Pancreas (tissue), 10 donors: ENCODE measurements around the gene PRR16. TPM values are rescaled to one million over a fixed set of nuclear protein-coding genes. Genes with fewer than 3 reads are reported as not detected.

Experiments used
- ATAC-seq, 4 donors: fragments of 200-7000 bp; cut with Tn5 transposase; one replicate each; pipeline versions ENCODE4 v1.8.0 to v1.9.1; 2020; ENCODE audit warnings: mild to moderate bottlenecking in 4 of 4, moderate library complexity in 4 of 4
- DNase-seq, 6 donors: peaks; one replicate each; pipeline ENCODE4 v3.0.0-alpha.2; 2020
- FAIRE-seq: peaks from 2 replicates; lab custom pipeline; 2012; peaks lifted over from hg19 to GRCh38; lab: Jason Lieb, UNC
- H3K27ac ChIP-seq, 4 donors: fragments of 200-600 bp; sonication (generic); 1 replicate in 3 of 4; 2 replicates in 1 of 4; pipeline versions ENCODE4 v1.5.0 to v1.8.0; 2020
- H3K27me3 ChIP-seq, 4 donors: fragments of 200-600 bp; one replicate each; pipeline ENCODE4 v1.8.0; 2021
- H3K36me3 ChIP-seq, 3 donors: fragments of 200-600 bp; sonication (generic) in 1 of 3; one replicate each; pipeline versions ENCODE4 v1.5.0 to v1.8.0; 2020 to 2021
- H3K4me1 ChIP-seq, 3 donors: fragments of 200-600 bp; one replicate each; pipeline ENCODE4 v1.8.0; 2021
- H3K4me3 ChIP-seq, 4 donors: fragments of 200-600 bp; sonication (generic) in 2 of 4; one replicate each; pipeline versions ENCODE4 v1.5.0 to v1.8.0; 2020 to 2021
- H3K9me3 ChIP-seq, 4 donors: fragments of 200-600 bp; one replicate each; pipeline ENCODE4 v1.8.0; 2021
- WGBS, 2 donors: extraction: QIAGEN DNeasy Blood & Tissue Kit; methylation state at CpG; one replicate each; pipeline ENCODE4 v1.1.7; 2013; 5-methylcytosine and 5-hydroxymethylcytosine counted together
- intact Hi-C, 3 donors: fragments of 100-400 bp; cut with DNase I; formaldehyde crosslinking; loops; one replicate each; pipeline versions ENCODE4 v1.11.1 to v1.14.2; 2022
- polyA plus RNA-seq, 2 donors: library from polyadenylated mRNA; stranded (reverse); fragments of 200-250 nt; gene quantifications; one replicate each; pipeline ENCODE4 v1.2.3, GENCODE V29; 2013
- total RNA-seq, 6 donors: library from RNA; stranded (reverse); fragmentation: NEBNext Ultra II Directional in 4 of 6; extraction: Animal tissue kit (Norgen Biotek cat#: 25700) in 4 of 6; gene quantifications; one replicate each; pipeline versions ENCODE4 v1.2.1 to v1.2.4, GENCODE V29; 2021 to 2023
- TF ChIP-seq, protein P1 (sequence below), 4 donors: fragments of 200-600 bp; sonication (generic) in 3 of 4; IDR thresholded peaks; one replicate each; pipeline versions ENCODE4 v1.5.0 to v1.8.0; 2021; ENCODE audit warnings: antibody characterized with exemption in 4 of 4
- donor health status: healthy with polysubstance abuse.
- donor health status: DM: no; HTN: no; CAD: no; lungs with moderate emphysema.
- donor health status: DM: no; HTN: no; CAD: no.
- donor health status: control.
- donor health status: control.
- donor health status: Bipolar disorder and iron deficiency.
- donor health status: DM: yes; HTN: yes; CAD: no.
- donor health status: DM: no; HTN: no; CAD: no.
- donor health status: DM: no; HTN: no; CAD: no.
- donor health status: DM: yes; HTN: yes; CAD: no.

The PRR16 gene
- total and polyA plus RNA-seq, 8 donors: 0.19 to 2.5 (median 0.56) TPM

DNA sequence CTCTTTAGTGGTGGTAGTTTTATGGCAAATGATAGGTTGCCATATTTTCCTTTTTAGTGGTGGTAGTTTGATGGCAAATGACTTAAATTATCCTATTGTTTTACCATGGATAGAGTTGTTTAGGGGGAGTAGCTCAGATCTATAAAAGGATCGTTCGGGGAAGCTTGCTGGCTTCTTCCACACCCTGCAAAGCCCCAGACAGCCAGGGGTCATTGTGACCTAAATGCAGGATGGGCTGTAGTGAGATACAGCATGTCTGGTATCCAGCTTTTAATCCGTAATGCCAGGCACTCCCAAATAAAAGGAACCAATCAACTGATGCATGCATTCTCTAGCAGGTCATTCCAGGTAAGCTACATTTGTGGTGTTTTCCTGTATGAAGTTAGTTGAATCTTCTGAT lies 67.1 kb downstream of the PRR16 start:
- no peak overlapping the region for H3K4me3 ChIP-seq
- WGBS, 2 donors: 35 to 59% methylated on average over 3 of the region's 3 CpGs
- ATAC-seq (no peak), DNase-seq (no peak), FAIRE-seq (no peak)
- no peak overlapping the region for H3K27ac ChIP-seq
- H3K27me3 ChIP-seq: no peaks in the 10 kb centered on the region
- no peaks in the 10 kb centered on the region for H3K36me3 ChIP-seq
- H3K9me3 ChIP-seq: no peaks in the 10 kb centered on the region
- TF ChIP-seq, protein P1, sequence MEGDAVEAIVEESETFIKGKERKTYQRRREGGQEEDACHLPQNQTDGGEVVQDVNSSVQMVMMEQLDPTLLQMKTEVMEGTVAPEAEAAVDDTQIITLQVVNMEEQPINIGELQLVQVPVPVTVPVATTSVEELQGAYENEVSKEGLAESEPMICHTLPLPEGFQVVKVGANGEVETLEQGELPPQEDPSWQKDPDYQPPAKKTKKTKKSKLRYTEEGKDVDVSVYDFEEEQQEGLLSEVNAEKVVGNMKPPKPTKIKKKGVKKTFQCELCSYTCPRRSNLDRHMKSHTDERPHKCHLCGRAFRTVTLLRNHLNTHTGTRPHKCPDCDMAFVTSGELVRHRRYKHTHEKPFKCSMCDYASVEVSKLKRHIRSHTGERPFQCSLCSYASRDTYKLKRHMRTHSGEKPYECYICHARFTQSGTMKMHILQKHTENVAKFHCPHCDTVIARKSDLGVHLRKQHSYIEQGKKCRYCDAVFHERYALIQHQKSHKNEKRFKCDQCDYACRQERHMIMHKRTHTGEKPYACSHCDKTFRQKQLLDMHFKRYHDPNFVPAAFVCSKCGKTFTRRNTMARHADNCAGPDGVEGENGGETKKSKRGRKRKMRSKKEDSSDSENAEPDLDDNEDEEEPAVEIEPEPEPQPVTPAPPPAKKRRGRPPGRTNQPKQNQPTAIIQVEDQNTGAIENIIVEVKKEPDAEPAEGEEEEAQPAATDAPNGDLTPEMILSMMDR (IDR thresholded peaks at IDR 0.05): no peak
- intact Hi-C loops: no loop called here
- H3K4me1 ChIP-seq: no peaks in the 10 kb centered on the region

DNA sequence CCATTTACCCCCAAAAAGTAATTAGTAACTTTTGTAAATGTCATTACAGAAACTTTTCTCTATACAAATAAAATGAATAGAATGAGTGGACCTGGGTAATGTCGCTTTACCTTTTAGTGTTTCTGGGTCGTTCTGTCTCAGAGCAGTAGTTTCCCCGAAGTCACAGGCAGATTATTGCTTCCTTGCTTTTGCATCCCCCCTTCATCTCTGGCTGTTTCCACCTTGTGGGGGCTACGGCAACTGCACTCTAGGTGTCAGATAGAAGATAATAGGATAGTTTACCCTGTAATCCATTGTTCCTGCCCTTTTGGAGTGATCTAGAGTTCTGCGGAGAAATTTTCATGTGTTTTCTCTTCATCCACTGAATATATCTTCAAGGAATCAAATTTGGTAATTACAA lies 68.7 kb downstream of the PRR16 start:
- no peaks in the 10 kb centered on the region for H3K27me3 ChIP-seq
- H3K9me3 ChIP-seq: no peaks in the 10 kb centered on the region
- no peaks in the 10 kb centered on the region for H3K36me3 ChIP-seq
- no peak for DNase-seq
- WGBS, 2 donors: 36 to 40% methylated on average over 5 of the region's 5 CpGs
- H3K4me1 ChIP-seq: no peaks in the 10 kb centered on the region
- no peak overlapping the region for H3K4me3 ChIP-seq
- ATAC-seq: no peak
- H3K27ac ChIP-seq: no peak overlapping the region
- TF ChIP-seq, protein P1 (IDR thresholded peaks at IDR 0.05): no peak
- no peak for FAIRE-seq
- intact Hi-C loops: no loop called here

DNA sequence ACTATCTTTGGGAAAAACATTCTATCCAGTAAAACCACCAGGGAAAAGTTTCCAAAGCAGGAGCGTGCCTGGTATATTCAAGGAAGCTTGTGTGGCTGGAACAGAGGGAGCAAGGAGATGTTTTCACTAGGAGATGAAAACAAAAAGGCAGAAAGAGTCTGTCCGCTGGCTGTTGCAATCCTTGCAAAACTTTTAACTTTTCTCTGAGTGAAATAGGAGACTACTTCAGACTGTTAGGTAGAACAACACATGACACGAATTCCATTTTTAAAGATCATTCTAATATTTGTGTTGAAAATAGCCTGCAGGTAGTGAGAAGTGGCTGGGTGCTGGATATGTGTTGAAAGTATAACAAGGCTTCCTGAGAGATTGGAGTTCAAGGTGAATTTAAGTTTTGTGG lies 69.5 kb downstream of the PRR16 start:
- H3K4me3 ChIP-seq: no peak overlapping the region
- FAIRE-seq (no peak), DNase-seq (no peak), ATAC-seq (no peak)
- H3K27ac ChIP-seq: no peak overlapping the region
- no peaks in the 10 kb centered on the region for H3K9me3 ChIP-seq
- H3K27me3 ChIP-seq: no peaks in the 10 kb centered on the region
- 53 to 63% methylated on average over 3 of the region's 3 CpGs for WGBS, 2 donors
- no peaks in the 10 kb centered on the region for H3K4me1 ChIP-seq
- intact Hi-C loops: no loop called here
- TF ChIP-seq, protein P1 (IDR thresholded peaks at IDR 0.05): no peak
- H3K36me3 ChIP-seq: no peaks in the 10 kb centered on the region

DNA sequence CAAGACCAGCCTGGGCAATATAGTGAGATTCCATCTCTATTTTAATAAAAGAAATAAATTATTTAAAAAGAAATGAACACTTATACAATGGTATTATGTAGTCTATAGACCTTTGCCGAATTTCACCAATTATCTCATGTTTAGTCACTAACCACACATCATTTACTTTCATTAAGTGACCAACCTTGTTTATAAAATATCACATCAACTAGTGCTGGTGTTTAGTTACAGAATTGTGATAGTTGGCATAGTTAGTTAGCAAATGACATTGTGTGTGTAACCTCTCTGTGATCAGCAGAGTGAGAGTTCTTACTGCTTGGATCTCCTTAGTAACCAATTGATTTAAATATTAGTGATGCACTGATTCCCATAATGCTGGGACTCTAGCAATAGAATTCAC lies 71.8 kb downstream of the PRR16 start:
- no peaks in the 10 kb centered on the region for H3K27me3 ChIP-seq
- WGBS, 2 donors: 48 to 55% methylated on average over 1 of the region's 1 CpG
- no peak overlapping the region for H3K27ac ChIP-seq
- intact Hi-C loops: no loop called here
- FAIRE-seq (no peak), ATAC-seq (no peak), DNase-seq (no peak)
- no peaks in the 10 kb centered on the region for H3K9me3 ChIP-seq
- TF ChIP-seq, protein P1 (IDR thresholded peaks at IDR 0.05): no peak
- H3K36me3 ChIP-seq: no peaks in the 10 kb centered on the region
- no peaks in the 10 kb centered on the region for H3K4me1 ChIP-seq
- no peak overlapping the region for H3K4me3 ChIP-seq

DNA sequence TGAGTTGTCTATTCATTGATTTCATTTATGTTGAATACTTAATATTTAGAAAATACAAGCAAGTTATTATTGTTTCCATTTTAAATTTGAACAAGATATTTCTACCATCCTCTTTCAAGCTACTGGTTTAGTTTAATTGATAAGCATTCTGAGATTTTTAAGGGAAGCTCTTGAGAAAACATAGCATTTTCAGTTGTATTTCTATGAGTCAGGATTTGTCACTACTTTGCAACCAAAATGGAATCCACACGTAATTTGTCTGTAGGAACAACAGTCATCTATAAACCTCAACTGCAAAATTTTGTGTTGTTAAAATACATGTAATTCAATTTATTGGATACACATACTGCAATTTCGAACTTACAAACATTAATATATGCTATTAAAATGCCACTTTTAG lies 74.0 kb downstream of the PRR16 start:
- TF ChIP-seq, protein P1 (IDR thresholded peaks at IDR 0.05): no peak
- intact Hi-C loops: no loop called here
- Histone ChIP-seq H3K4me1 (no peaks in the 10 kb centered on the region), H3K36me3 (no peaks in the 10 kb centered on the region), H3K9me3 (no peaks in the 10 kb centered on the region), H3K27ac (no peak overlapping the region), H3K27me3 (no peaks in the 10 kb centered on the region), H3K4me3 (no peak overlapping the region)
- no peak for FAIRE-seq
- no peak for DNase-seq
- 54 to 69% methylated on average over 2 of the region's 2 CpGs for WGBS, 2 donors
- no peak for ATAC-seq
